GM12892 (cell line): ENCODE data around the gene MAEA.

Experiments used
- POLR2A ChIP-seq: IDR thresholded peaks from 2 replicates; pipeline ENCODE4 v1.6.1; 2011; ENCODE audit warnings: low read depth, low read length, control low read depth
- POLR2AphosphoS5 ChIP-seq: IDR thresholded peaks from 2 replicates; pipeline ENCODE4 v1.6.1; 2011; ENCODE audit warnings: low read depth, low read length, control low read depth

GRCh38 chr4:1356181-1356998, 66.7 kb downstream of the MAEA start:
- TF ChIP-seq POLR2A (no peak), POLR2AphosphoS5 (no peak)
